Ishikawa (cell line): Measurements from ENCODE around the gene ART4.

Source experiments
- CEBPB ChIP-seq: IDR thresholded peaks from 2 replicates; pipeline ENCODE4 v1.6.1; 2012
- EP300 ChIP-seq: IDR thresholded peaks from 2 replicates; pipeline ENCODE4 v1.6.1; 2012; ENCODE audit warnings: borderline replicate concordance
- FOXM1 ChIP-seq: IDR thresholded peaks from 2 replicates; pipeline ENCODE4 v1.6.1; 2012; ENCODE audit warnings: low read depth, borderline replicate concordance
- NFIC ChIP-seq: IDR thresholded peaks from 2 replicates; pipeline ENCODE4 v1.6.1; 2012
- RAD21 ChIP-seq: IDR thresholded peaks from 2 replicates; pipeline ENCODE4 v1.6.1; 2012; ENCODE audit warnings: low read depth
- TCF12 ChIP-seq: IDR thresholded peaks from 2 replicates; pipeline ENCODE4 v1.6.1; 2012; ENCODE audit warnings: low read depth
- TEAD4 ChIP-seq: IDR thresholded peaks from 2 replicates; pipeline ENCODE4 v1.6.1; 2012
- YY1 ChIP-seq: IDR thresholded peaks from 2 replicates; pipeline ENCODE4 v1.6.1; 2012; ENCODE audit warnings: low read depth
- ZBTB7A ChIP-seq: IDR thresholded peaks from 2 replicates; pipeline ENCODE4 v1.6.1; 2012; ENCODE audit warnings: low read depth
- TF ChIP-seq, protein P1 (sequence below): IDR thresholded peaks from 2 replicates; pipeline ENCODE4 v1.6.1; 2012
- TF ChIP-seq, protein P2 (sequence below): IDR thresholded peaks from 2 replicates; pipeline ENCODE4 v1.6.1; 2012; ENCODE audit warnings: low read depth, mild to moderate bottlenecking
- TF ChIP-seq, protein P3 (sequence below): IDR thresholded peaks from 2 replicates; pipeline ENCODE4 v1.6.1; 2012

ART4 gene

DNA sequence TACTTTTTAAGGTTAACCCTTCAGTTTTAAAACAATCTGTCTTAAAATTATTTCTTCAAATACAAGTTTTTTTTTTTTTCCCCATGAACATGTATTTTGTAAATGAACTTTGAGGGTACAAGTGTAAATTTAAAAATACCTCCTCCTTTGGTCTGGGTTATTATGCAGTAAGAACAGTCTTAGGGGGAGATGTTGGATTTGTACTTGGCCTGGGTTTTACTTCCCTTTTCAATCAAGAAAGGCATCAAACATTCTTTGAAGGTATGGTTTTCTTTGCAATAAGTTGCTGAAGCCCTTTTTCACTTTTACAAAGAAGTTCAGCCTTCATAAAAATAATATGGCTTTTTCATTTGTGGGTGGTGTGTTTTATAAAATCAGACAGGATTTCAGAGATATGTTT, 60.6 kb downstream of the ART4 start:
- TF ChIP-seq, protein P1, sequence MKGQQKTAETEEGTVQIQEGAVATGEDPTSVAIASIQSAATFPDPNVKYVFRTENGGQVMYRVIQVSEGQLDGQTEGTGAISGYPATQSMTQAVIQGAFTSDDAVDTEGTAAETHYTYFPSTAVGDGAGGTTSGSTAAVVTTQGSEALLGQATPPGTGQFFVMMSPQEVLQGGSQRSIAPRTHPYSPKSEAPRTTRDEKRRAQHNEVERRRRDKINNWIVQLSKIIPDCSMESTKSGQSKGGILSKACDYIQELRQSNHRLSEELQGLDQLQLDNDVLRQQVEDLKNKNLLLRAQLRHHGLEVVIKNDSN: no peak
- TF ChIP-seq, protein P2, sequence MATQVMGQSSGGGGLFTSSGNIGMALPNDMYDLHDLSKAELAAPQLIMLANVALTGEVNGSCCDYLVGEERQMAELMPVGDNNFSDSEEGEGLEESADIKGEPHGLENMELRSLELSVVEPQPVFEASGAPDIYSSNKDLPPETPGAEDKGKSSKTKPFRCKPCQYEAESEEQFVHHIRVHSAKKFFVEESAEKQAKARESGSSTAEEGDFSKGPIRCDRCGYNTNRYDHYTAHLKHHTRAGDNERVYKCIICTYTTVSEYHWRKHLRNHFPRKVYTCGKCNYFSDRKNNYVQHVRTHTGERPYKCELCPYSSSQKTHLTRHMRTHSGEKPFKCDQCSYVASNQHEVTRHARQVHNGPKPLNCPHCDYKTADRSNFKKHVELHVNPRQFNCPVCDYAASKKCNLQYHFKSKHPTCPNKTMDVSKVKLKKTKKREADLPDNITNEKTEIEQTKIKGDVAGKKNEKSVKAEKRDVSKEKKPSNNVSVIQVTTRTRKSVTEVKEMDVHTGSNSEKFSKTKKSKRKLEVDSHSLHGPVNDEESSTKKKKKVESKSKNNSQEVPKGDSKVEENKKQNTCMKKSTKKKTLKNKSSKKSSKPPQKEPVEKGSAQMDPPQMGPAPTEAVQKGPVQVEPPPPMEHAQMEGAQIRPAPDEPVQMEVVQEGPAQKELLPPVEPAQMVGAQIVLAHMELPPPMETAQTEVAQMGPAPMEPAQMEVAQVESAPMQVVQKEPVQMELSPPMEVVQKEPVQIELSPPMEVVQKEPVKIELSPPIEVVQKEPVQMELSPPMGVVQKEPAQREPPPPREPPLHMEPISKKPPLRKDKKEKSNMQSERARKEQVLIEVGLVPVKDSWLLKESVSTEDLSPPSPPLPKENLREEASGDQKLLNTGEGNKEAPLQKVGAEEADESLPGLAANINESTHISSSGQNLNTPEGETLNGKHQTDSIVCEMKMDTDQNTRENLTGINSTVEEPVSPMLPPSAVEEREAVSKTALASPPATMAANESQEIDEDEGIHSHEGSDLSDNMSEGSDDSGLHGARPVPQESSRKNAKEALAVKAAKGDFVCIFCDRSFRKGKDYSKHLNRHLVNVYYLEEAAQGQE: no peak
- TF ChIP-seq NFIC (no peak), TCF12 (no peak), EP300 (no peak), YY1 (no peak), RAD21 (no peak)

DNA sequence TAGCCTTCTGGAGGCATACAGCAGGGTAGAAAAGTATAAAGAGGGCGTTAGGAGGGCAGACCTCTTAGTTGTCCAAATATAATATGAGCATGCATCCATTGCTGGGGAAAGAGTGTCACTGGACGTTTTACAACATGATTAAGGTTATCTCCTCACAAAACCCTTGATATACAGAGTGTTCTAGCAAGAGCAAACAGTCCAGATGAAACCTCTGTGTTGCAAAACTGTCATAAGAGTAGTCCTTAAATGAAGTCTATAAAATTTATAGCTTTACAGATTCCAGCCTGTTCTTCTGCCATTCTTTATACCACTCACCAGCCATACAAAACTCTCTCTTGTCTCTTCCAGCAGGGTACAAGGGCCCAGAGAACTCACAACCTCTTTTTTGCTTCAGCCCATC, 61.8 kb downstream of the ART4 start:
- TF ChIP-seq ZBTB7A (no peak), NFIC (no peak), FOXM1 (no peak)
- TF ChIP-seq, protein P1: no peak
- TF ChIP-seq, protein P2: no peak

DNA sequence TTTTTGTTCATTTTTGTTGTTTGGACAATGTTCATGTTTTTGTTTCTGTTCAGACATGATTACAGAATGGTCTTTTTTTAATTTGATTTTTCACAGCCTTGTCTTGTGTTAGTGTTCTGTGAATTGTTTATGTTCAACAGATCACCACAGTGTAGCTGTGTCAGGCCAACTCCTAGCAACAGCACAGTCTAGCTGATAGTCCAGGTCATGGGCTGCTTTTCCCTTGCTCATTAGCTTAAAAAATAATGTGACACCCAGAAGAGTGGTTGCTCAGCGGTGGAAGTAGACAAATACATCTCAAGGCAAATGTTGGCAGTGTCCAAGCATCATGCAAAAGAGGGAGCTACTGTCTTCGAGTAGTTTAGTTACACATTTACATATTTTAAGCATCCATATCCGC, 62.5 kb downstream of the ART4 start:
- TF ChIP-seq, protein P2: no peak

DNA sequence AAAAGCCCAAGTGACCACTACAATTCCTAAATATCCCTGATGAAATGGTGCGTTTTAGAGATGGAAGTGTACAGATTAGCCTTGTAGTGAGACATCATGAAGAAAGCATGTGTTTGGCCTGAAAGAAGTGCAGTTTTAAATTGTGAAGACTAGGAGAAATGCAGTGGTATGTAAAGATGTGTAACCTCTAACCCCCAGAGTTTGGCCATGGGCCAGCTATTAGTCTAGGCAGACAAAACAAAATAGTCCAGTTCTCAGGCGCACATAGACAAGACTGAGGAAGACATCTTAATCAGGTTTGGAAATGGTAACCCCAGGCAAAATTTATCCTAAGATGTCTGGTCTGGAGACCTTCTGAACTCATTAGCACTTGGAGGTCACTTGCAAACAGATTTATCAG, 63.5 kb downstream of the ART4 start:
- TF ChIP-seq YY1: no peak
- TF ChIP-seq RAD21: no peak

DNA sequence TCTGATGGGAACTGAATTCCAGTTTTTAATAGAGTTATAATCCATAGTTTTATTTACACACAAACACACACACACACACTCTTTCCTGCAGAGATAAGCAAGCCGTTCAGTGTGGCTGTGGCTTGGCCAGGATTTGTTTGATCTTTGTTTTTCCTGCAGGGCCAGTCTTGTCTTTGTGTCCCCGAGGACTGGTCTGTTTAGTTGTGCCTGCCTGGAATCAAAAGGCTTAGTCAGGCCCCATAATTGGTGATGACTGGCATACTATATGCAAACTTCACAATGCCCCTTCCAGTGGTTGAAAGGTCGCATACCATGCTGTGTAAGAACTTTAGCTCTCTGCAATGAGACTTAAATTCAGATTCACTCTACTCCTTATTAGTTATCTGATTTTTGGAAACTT, 66.1 kb downstream of the ART4 start:
- TF ChIP-seq CEBPB (no peak), EP300 (no peak), TEAD4 (no peak)
- TF ChIP-seq, protein P3, sequence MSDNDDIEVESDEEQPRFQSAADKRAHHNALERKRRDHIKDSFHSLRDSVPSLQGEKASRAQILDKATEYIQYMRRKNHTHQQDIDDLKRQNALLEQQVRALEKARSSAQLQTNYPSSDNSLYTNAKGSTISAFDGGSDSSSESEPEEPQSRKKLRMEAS: no peak

DNA sequence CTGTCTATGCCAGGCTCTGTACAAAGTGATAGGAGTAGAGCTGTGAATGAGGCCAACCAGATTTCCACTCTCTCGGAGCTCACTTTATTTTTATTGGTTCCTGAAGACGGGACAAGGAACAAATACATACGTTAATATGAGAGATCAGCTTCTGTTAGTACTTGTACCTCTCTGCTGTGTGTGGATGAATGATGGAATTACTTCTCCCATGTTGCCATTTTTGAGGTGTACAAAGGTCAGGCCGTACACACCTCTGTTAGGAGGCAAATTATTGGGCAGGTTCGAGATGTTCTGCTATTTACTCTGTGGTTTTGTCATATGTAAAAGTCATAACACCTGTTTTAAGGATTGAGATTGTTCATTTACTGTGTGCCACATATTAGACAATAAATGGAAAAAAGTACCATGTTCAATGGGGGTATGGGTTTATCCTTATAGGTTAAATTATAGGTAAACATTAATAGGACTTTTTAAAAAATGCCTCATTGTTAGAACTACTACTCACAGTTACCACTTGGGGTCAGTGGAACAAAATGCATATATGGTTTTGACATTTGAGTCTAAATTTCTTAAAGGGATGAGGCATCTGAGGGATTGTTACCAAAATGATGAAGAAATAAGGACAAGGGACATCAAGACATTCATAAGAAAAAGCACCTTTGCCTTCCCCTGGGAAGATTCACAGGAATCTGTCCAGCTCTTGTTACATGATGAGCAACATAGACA, 66.9 kb downstream of the ART4 start:
- TF ChIP-seq, protein P2: no peak
- peak; percentile 15; the same call in 1 of the 2 replicates for TF ChIP-seq RAD21
